MCF 10A (cell line): ENCODE data around the gene KRTAP9-6. TPM values are rescaled to one million over a fixed set of nuclear protein-coding genes. Genes with fewer than 3 reads are reported as not detected.

Source experiments
- BruUV-seq: library from RNA; stranded (reverse); fragments of 400-500 nt; replicated peaks from 2 replicates; lab custom pipeline; 2021; lab: Mats Ljungman, UMichigan
- CTCF ChIA-PET: fragments of 300-600 bp; sonication (Branson Sonifier 250); formaldehyde crosslinking; extraction: SDS; loops from one replicate; lab custom pipeline; 2021; ENCODE audit warnings: antibody characterized with exemption, inconsistent platforms; lab: Yijun Ruan, JAX
- POLR2A ChIA-PET: fragments of 300-600, 350-650 bp; sonication (Branson Sonifier 250); formaldehyde crosslinking; extraction: SDS; loops from one replicate; lab custom pipeline; 2020; ENCODE audit warnings: antibody characterized with exemption, inconsistent platforms; lab: Yijun Ruan, JAX
- DNase-seq: peaks from one replicate; pipeline ENCODE4 v3.0.0-alpha.2; 2018; ENCODE audit not compliant: unreplicated experiment
- H3K27ac Mint-ChIP-seq: one replicate; pipeline ENCODE4 v1.8.0; 2022; ENCODE audit warnings: mild to moderate bottlenecking, low read depth, mixed read lengths; ENCODE audit not compliant: unreplicated experiment
- H3K27me3 Mint-ChIP-seq: one replicate; pipeline ENCODE4 v1.8.0; 2022; ENCODE audit warnings: mixed read lengths; ENCODE audit not compliant: insufficient read depth, unreplicated experiment
- H3K36me3 Mint-ChIP-seq: one replicate; pipeline ENCODE4 v1.8.0; 2022; ENCODE audit warnings: mild to moderate bottlenecking, moderate library complexity, mixed read lengths; ENCODE audit not compliant: insufficient read depth, unreplicated experiment
- H3K4me1 Mint-ChIP-seq: one replicate; pipeline ENCODE4 v1.8.0; 2022; ENCODE audit warnings: mixed read lengths; ENCODE audit not compliant: insufficient read depth, unreplicated experiment
- H3K4me3 Mint-ChIP-seq: one replicate; pipeline ENCODE4 v1.8.0; 2022; ENCODE audit warnings: mild to moderate bottlenecking, moderate library complexity, mixed read lengths; ENCODE audit not compliant: unreplicated experiment
- H3K9me3 Mint-ChIP-seq: one replicate; pipeline ENCODE4 v1.8.0; 2022; ENCODE audit warnings: mixed read lengths; ENCODE audit not compliant: unreplicated experiment
- intact Hi-C: fragments of 100-400 bp; cut with micrococcal nuclease; formaldehyde crosslinking; loops from 2 replicates; pipeline ENCODE4 v1.14.1; 2022
- total RNA-seq: library from RNA; stranded (reverse); gene quantifications from 2 replicates; pipeline ENCODE4 v1.2.3, GENCODE V29; 2022
- TF ChIP-seq, protein P1 (sequence below): fragments of 200-600 bp; IDR thresholded peaks from one replicate; pipeline ENCODE4 v1.8.0; 2022; ENCODE audit warnings: antibody characterized with exemption, mild to moderate bottlenecking; ENCODE audit not compliant: unreplicated experiment

KRTAP9-6 gene
- total RNA-seq, 1 experiment from 2014 or later, result not detected

DNA sequence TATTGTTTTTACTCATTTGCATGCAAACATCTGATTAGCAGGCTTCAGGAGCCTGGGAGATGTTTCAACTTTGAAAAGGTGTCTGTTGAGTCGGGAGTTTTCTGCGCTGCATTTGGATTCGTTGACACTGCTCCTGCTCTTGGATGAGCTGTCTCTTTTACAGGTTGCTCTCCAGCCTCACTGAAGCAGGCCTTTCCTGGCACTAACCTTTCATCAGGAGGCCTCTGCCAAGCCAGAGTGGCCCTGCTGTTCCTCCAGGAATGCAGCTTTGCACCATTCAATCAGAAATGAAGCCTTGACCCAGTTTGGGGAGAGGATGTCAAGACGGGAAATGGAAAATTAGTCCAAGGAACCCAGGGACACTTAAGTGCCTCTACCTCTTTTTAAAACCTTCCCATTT, 37.8 kb downstream of the KRTAP9-6 start:
- peaks cover 16% of the 10 kb centered on the region for H3K4me1 Mint-ChIP-seq
- H3K4me3 Mint-ChIP-seq, result no peak overlapping the region
- H3K9me3 Mint-ChIP-seq, result no peaks in the 10 kb centered on the region
- no peaks in the 10 kb centered on the region for H3K36me3 Mint-ChIP-seq
- ChIA-PET CTCF (no interaction called here), POLR2A (interaction anchor here (0.6 kb wide), 1 partner anchor 445 kb away, joined by 3 read pairs; no protein-coding TSS in a partner anchor)
- DNase-seq, result no peak
- TF ChIP-seq, protein P1, sequence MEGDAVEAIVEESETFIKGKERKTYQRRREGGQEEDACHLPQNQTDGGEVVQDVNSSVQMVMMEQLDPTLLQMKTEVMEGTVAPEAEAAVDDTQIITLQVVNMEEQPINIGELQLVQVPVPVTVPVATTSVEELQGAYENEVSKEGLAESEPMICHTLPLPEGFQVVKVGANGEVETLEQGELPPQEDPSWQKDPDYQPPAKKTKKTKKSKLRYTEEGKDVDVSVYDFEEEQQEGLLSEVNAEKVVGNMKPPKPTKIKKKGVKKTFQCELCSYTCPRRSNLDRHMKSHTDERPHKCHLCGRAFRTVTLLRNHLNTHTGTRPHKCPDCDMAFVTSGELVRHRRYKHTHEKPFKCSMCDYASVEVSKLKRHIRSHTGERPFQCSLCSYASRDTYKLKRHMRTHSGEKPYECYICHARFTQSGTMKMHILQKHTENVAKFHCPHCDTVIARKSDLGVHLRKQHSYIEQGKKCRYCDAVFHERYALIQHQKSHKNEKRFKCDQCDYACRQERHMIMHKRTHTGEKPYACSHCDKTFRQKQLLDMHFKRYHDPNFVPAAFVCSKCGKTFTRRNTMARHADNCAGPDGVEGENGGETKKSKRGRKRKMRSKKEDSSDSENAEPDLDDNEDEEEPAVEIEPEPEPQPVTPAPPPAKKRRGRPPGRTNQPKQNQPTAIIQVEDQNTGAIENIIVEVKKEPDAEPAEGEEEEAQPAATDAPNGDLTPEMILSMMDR, result no peak
- no peak overlapping the region for H3K27ac Mint-ChIP-seq
- no TSS peak for BruUV-seq
- intact Hi-C loops, result no loop called here
- peaks cover 12% of the 10 kb centered on the region for H3K27me3 Mint-ChIP-seq

DNA sequence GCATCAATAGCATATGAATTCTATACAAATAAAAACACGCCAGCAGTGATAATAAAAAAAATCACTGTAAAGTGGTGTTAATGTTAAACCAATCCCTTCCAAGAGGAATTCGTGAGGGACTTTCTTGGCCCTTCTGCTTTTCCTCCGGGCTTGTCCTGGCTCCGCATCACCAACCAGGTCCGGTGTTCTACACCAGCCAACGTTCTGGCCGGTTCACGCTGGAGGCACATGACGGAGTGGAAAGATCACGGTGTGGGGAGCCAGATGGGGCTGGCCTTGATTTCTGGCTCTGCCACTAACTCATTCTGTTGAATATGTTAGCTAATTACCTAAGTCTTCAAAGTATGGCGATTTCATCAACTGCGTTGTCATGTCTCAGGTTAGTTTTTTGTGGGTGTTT, 38.9 kb downstream of the KRTAP9-6 start:
- Mint-ChIP-seq H3K27me3 (peaks cover 16% of the 10 kb centered on the region), H3K36me3 (no peaks in the 10 kb centered on the region), H3K4me1 (peaks cover 16% of the 10 kb centered on the region), H3K9me3 (no peaks in the 10 kb centered on the region), H3K4me3 (no peak overlapping the region), H3K27ac (no peak overlapping the region)
- intact Hi-C loops, result no loop called here
- BruUV-seq, result no TSS peak
- TF ChIP-seq, protein P1, result no peak
- DNase-seq, result no peak
- CTCF ChIA-PET, result interaction anchor here (0.5 to 1.4 kb wide), 2 partner anchors 19 to 392 kb away, joined by 3 read pairs; no protein-coding TSS in a partner anchor
- POLR2A ChIA-PET, result no interaction called here

DNA sequence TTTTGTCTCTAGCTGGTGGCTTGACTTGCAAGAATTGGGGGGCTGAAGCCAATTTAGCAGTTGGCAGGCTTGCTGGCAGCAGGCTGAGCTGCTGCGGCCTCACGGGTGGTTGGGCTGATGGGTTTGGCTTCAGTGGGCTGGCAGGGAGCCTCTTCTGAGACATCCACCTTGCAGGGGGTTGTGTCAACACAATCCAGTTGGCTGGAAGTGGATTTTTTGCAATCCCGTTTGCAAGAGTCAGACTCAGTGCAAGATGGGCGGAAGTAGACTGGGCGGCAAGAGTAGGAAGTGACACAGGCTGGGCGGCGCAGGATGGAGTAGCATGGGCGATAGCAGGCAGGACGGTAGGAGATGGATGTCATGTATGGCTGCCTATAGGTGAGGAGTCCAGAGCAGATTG, 42.5 kb downstream of the KRTAP9-6 start:
- peaks cover 46% of the 10 kb centered on the region for H3K27me3 Mint-ChIP-seq

DNA sequence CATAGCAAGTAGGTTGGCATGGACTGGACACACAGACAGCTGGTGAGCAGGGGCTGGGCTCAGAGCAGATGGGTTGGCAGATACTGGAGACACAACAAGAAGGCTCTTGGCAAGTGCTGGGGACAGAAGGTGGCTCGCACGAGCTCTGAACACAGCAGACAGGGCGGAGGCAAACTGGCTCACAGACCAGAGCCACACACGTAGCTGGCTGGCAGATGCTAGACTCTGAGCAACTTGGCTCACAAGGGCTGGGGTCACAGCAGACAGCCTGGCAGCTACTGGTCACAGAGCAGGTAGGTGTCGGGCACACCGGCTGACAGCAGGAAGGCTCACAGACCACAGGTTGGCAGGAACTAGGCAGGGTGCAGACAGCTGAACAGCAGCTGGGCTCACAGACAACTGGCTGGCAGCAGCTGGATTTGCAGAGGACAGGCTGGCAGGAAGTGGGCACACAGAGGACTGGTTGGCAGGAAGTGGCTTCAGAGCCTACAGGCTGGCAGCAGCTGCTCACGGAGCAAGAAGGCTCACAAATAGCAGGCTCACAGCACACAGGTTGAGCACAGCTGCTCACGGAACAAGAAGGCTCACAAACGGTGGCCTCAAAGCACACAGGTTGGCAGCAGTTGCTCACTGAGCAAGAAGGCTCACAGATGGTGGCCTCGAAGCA, 43.2 kb downstream of the KRTAP9-6 start:
- no peak overlapping the region for H3K27ac Mint-ChIP-seq
- DNase-seq, result no peak
- ChIA-PET POLR2A (interaction anchor here (0.7 kb wide), 2 partner anchors 240 to 662 kb away, joined by 3 to 5 read pairs; no protein-coding TSS in a partner anchor), CTCF (no interaction called here)
- H3K36me3 Mint-ChIP-seq, result no peaks in the 10 kb centered on the region
- intact Hi-C loops, result no loop called here
- H3K4me3 Mint-ChIP-seq, result no peak overlapping the region
- H3K4me1 Mint-ChIP-seq, result no peaks in the 10 kb centered on the region
- peaks cover 46% of the 10 kb centered on the region for H3K27me3 Mint-ChIP-seq
- no TSS peak for BruUV-seq
- TF ChIP-seq, protein P1, result no peak
- H3K9me3 Mint-ChIP-seq, result no peaks in the 10 kb centered on the region

More for the DNA sequence above, 42.5 kb downstream of the KRTAP9-6 start:
- POLR2A ChIA-PET, result no interaction called here
- no peak for DNase-seq
- no peak overlapping the region for H3K4me3 Mint-ChIP-seq
- no TSS peak for BruUV-seq
- H3K9me3 Mint-ChIP-seq, result no peaks in the 10 kb centered on the region
- no peaks in the 10 kb centered on the region for H3K36me3 Mint-ChIP-seq
- no peak overlapping the region for H3K27ac Mint-ChIP-seq
- intact Hi-C loops, result no loop called here
- H3K4me1 Mint-ChIP-seq, result no peaks in the 10 kb centered on the region
- CTCF ChIA-PET, result interaction anchor here (0.6 to 1.1 kb wide), 2 partner anchors 15 to 241 kb away, joined by 3 to 4 read pairs; no protein-coding TSS in a partner anchor
- TF ChIP-seq, protein P1, result no peak
